Activated CD4-positive, alpha-beta memory T cell treated with anti-CD3 and anti-CD28 coated beads for 36 hours (primary cell): ENCODE results near the gene ARHGDIA. TPM values are rescaled to one million over a fixed set of nuclear protein-coding genes. Genes with fewer than 3 reads are reported as not detected.

Experiments
- CTCF ChIA-PET: fragments of 350-600 bp; sonication (Branson Sonifier 250); formaldehyde crosslinking; loops from one replicate; lab custom pipeline; 2021; ENCODE audit warnings: antibody characterized with exemption, inconsistent platforms; lab: Charles Lee
- POLR2A ChIA-PET: fragments of 350-600 bp; sonication (Branson Sonifier 250); formaldehyde crosslinking; loops from one replicate; lab custom pipeline; 2021; ENCODE audit warnings: antibody characterized with exemption; lab: Charles Lee
- DNase-seq: peaks from one replicate; pipeline ENCODE4 v3.0.0-alpha.2; 2020
- H3K27ac Mint-ChIP-seq: one replicate; pipeline ENCODE4 v1.8.0; 2021; ENCODE audit warnings: mixed read lengths
- H3K27me3 Mint-ChIP-seq: one replicate; pipeline ENCODE4 v1.8.0; 2021; ENCODE audit warnings: mixed read lengths
- H3K36me3 Mint-ChIP-seq: one replicate; pipeline ENCODE4 v1.8.0; 2021; ENCODE audit warnings: mixed read lengths
- H3K4me1 Mint-ChIP-seq: one replicate; pipeline ENCODE4 v1.8.0; 2021; ENCODE audit warnings: low read depth, mixed read lengths
- H3K4me3 Mint-ChIP-seq: one replicate; pipeline ENCODE4 v1.8.0; 2021; ENCODE audit warnings: mild to moderate bottlenecking, mixed read lengths
- H3K9me3 Mint-ChIP-seq: one replicate; pipeline ENCODE4 v1.8.0; 2021; ENCODE audit warnings: mixed read lengths
- intact Hi-C: fragments of 100-400 bp; cut with micrococcal nuclease; formaldehyde crosslinking; loops from one replicate; pipeline ENCODE4 v1.15.1; 2023
- total RNA-seq, 2 experiments: library from RNA; stranded (reverse); gene quantifications; one replicate each; pipeline ENCODE4 v1.2.3, GENCODE V29; 2021

ARHGDIA gene
- total RNA-seq, 2 experiments from 2014 or later = 526 to 531 TPM

GRCh38 chr17:81833160-81833920 lies 37.8 kb downstream of the ARHGDIA start, which contains the start of gene MCRIP1:
MCRIP1 (minus strand) TSS chr17:81833291; CDS start chr17:81824506, 8,785 bp downstream.
- ChIA-PET CTCF (interaction anchor here (0.6 to 1.5 kb wide), 3 partner anchors 15 to 190 kb away, joined by 3 to 4 read pairs (median 4); partner anchors contain the start of genes CENPX and LRRC45), POLR2A (interaction anchor here (0.8 to 2.7 kb wide), 11 partner anchors 18 to 167 kb away, joined by 3 to 14 read pairs (median 5); partner anchors contain the start of genes ARL16, CCDC137, HGS and MAFG)
- no peaks in the 10 kb centered on the region for H3K9me3 Mint-ChIP-seq
- H3K27me3 Mint-ChIP-seq = no peaks in the 10 kb centered on the region
- peaks cover 6% of the 10 kb centered on the region for H3K36me3 Mint-ChIP-seq
- H3K27ac Mint-ChIP-seq = peak within 1 kb of the TSS; percentile 96
- intact Hi-C loops = loop anchor here (1.0 to 5.0 kb wide), 2 partner anchors 27 to 39 kb away; partner anchors contain the start of genes ARHGDIA and P4HB
- H3K4me3 Mint-ChIP-seq = peak within 1 kb of the TSS; percentile 97
- H3K4me1 Mint-ChIP-seq = peaks cover 20% of the 10 kb centered on the region
- DNase-seq = peak; percentile 97

DNA sequence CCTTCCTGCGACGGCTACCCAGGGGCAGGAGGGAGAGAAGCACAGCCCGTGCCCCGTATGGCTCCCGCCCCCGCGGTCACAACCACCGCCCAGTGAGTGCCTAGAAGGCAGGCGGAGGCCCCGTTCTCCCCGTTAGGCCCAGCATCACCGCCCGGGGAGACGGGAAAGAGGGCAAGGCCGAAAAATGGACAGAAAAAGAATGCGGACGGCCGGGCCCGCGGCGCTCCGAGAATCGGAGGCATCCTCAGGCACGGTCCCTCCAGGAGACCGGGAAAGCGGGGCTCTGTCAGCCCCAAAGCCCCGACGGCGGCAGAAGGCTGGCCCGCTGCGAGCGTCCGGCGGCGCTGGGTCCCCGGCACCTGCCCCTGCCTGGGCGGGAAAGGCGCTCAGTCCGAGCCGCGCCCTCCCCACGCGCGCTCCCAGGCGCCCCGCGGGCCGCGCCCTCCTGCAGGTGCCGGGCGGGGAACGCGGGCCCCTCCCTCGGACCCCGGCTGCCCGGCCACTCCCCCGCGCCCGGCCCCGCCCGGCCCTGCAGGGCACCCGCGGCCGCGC lies 38.5 kb downstream of the ARHGDIA start:
- H3K27me3 Mint-ChIP-seq = no peaks in the 10 kb centered on the region
- no peaks in the 10 kb centered on the region for H3K9me3 Mint-ChIP-seq
- H3K4me3 Mint-ChIP-seq = peak overlapping the region; percentile 97
- DNase-seq = peak; percentile 69
- intact Hi-C loops = loop anchor here (1.0 to 5.0 kb wide), 2 partner anchors 28 to 40 kb away; partner anchors contain the start of genes ARHGDIA and P4HB
- ChIA-PET CTCF (interaction anchor here (1.0 to 1.5 kb wide), 2 partner anchors 37 to 98 kb away, joined by 3 to 4 read pairs; no protein-coding TSS in a partner anchor), POLR2A (interaction anchor here (1.1 to 2.7 kb wide), 9 partner anchors 26 to 167 kb away, joined by 3 to 14 read pairs (median 5); partner anchors contain the start of genes ARL16, CCDC137, HGS and MAFG)
- peaks cover 6% of the 10 kb centered on the region for H3K36me3 Mint-ChIP-seq
- H3K27ac Mint-ChIP-seq = peak overlapping the region; percentile 96
- H3K4me1 Mint-ChIP-seq = peaks cover 21% of the 10 kb centered on the region

DNA sequence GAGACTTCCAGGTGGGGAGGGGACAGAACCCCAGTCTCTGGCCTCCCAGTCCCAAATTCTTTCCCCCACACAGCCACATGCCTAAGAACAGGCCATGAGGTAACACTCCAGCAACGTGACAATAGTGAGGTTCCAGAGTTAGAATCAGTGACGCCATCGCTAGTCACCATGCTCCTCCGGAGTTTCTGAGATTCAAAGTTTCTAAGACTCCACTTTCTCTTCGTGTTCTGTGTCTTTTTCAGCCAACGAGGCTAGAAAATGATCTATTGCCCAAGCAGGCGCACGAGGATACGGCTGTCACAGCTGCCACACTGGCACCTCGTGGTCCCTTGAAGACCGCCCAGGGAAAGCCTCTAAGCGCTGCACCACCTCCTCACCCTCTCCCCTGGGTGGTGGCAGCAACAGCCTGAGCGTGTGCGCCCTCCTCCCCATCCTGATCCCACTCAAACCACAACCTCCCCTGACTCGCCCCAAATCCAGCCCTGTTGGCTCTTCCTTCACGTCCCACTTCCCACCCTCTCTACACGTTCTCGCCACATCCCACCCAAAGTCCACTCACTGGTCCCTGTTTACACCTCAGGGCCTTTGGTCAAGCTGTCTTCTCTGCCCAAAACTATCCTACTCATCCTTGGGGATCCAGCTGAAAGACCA lies 39.1 kb downstream of the ARHGDIA start:
- POLR2A ChIA-PET = interaction anchor here (0.5 to 2.7 kb wide), 5 partner anchors 16 to 166 kb away, joined by 3 to 14 read pairs (median 6); partner anchors contain the start of genes ARL16, CCDC137, HGS and OXLD1
- intact Hi-C loops = loop anchor here (5.0 kb wide), 1 partner anchor 40 kb away; the partner anchor contains the start of gene ARHGDIA
- CTCF ChIA-PET = interaction anchor here (1.0 kb wide), 2 partner anchors 37 to 102 kb away, joined by 3 read pairs; no protein-coding TSS in a partner anchor
- peak; percentile 75 for DNase-seq
- H3K9me3 Mint-ChIP-seq = no peaks in the 10 kb centered on the region
- peak overlapping the region; percentile 97 for H3K4me3 Mint-ChIP-seq
- peak overlapping the region; percentile 96 for H3K27ac Mint-ChIP-seq
- peaks cover 21% of the 10 kb centered on the region for H3K4me1 Mint-ChIP-seq
- peaks cover 6% of the 10 kb centered on the region for H3K36me3 Mint-ChIP-seq
- no peaks in the 10 kb centered on the region for H3K27me3 Mint-ChIP-seq

DNA sequence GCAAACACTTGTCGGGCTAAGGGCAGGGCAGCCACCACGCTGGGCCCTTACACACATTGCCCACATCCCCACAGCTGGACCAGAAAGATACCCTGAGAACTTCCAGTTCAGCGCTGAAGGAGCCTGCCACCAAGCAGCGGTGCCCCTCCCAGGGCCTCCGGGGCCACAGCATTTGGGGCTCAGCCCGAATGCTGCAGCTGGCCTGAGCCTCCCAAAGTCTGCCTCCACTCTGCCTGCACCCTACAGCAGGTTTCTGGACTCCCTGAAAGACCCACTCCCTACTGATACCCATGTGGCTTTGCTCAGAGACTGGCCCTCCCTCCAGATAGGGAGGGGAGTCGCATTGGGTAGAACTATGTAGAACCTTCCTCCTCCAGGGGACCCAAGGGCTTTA lies 39.6 kb downstream of the ARHGDIA start:
- CTCF ChIA-PET = interaction anchor here (1.0 kb wide), 1 partner anchor 101 kb away, joined by 3 read pairs; no protein-coding TSS in a partner anchor
- H3K27me3 Mint-ChIP-seq = no peaks in the 10 kb centered on the region
- peak overlapping the region; percentile 97 for H3K4me3 Mint-ChIP-seq
- H3K36me3 Mint-ChIP-seq = peaks cover 6% of the 10 kb centered on the region
- intact Hi-C loops = loop anchor here (5.0 kb wide), 1 partner anchor 41 kb away; the partner anchor contains the start of gene ARHGDIA
- DNase-seq = peak; percentile 44
- POLR2A ChIA-PET = interaction anchor here (0.5 to 2.7 kb wide), 2 partner anchors 16 to 38 kb away, joined by 3 to 14 read pairs; no protein-coding TSS in a partner anchor
- peaks cover 21% of the 10 kb centered on the region for H3K4me1 Mint-ChIP-seq
- H3K9me3 Mint-ChIP-seq = no peaks in the 10 kb centered on the region
- H3K27ac Mint-ChIP-seq = peak overlapping the region; percentile 96

DNA sequence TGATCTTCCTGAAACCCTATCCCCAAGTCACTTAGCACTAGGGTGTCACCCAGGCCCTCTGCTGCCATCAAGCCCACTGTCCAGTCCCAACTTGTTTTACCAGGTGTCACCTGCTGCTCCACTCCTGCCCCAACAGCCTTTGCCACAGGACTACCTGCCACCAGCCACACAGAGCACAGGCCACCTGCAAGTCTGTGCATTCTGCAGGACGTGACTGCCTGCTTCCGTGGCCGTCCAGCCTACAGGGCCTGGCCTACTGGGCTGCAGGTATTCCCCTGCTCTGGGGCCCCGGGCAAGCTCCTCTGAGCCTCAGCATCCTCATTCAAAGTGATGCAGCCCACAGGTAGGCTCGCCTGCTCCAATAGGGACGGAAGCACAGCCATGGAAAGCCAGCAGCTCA lies 41.3 kb downstream of the ARHGDIA start:
- Mint-ChIP-seq H3K4me3 (no peak overlapping the region), H3K27ac (no peak overlapping the region), H3K36me3 (peaks cover 6% of the 10 kb centered on the region), H3K27me3 (no peaks in the 10 kb centered on the region), H3K9me3 (no peaks in the 10 kb centered on the region), H3K4me1 (peaks cover 25% of the 10 kb centered on the region)
- DNase-seq = no peak
- POLR2A ChIA-PET = no interaction called here
- CTCF ChIA-PET = no interaction called here
- intact Hi-C loops = loop anchor here (5.0 kb wide), 1 partner anchor 42 kb away; the partner anchor contains the start of gene ARHGDIA

GRCh38 chr17:81828656-81829055 lies 42.5 kb downstream of the ARHGDIA start:
- POLR2A ChIA-PET = no interaction called here
- Mint-ChIP-seq H3K9me3 (no peaks in the 10 kb centered on the region), H3K4me3 (no peak overlapping the region), H3K27ac (no peak overlapping the region), H3K36me3 (peaks cover 7% of the 10 kb centered on the region), H3K4me1 (peaks cover 25% of the 10 kb centered on the region), H3K27me3 (no peaks in the 10 kb centered on the region)
- no peak for DNase-seq
- intact Hi-C loops = no loop called here
- CTCF ChIA-PET = no interaction called here

DNA sequence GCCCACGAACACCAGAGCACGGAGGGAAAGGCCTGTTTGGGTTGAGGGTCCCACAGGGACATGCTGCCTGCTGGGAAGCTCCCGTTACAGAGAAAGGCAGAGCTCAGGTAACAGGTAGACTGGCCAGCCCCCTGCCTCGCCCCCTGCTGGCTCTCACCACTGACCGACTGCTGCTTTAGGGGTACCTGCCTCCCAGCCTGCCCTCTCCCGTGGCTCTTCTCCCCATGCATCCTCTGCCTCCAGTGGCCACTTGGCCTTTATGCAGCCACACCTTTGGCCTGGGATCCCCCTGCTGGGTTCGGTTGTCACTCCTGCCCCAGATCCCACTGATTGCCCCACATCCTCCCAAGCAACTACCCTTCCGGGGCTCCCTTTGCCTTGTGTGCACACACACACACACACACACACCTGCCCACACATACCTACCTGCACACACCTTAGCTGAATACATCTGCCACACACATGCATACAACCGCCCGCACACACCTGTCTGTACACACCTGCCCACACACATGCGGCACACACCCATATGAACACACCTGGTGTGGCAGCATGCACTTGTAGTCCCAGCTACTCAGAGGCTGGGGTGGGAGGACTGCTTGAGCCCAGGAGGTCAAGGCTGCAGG lies 45.2 kb downstream of the ARHGDIA start:
- DNase-seq = no peak
- H3K4me1 Mint-ChIP-seq = peaks cover 12% of the 10 kb centered on the region
- peaks cover 5% of the 10 kb centered on the region for H3K36me3 Mint-ChIP-seq
- H3K9me3 Mint-ChIP-seq = no peaks in the 10 kb centered on the region
- no peaks in the 10 kb centered on the region for H3K27me3 Mint-ChIP-seq
- ChIA-PET POLR2A (no interaction called here), CTCF (interaction anchor here (1.5 kb wide), 1 partner anchor 225 kb away, joined by 3 read pairs; no protein-coding TSS in a partner anchor)
- H3K4me3 Mint-ChIP-seq = no peak overlapping the region
- no peak overlapping the region for H3K27ac Mint-ChIP-seq
- intact Hi-C loops = no loop called here

DNA sequence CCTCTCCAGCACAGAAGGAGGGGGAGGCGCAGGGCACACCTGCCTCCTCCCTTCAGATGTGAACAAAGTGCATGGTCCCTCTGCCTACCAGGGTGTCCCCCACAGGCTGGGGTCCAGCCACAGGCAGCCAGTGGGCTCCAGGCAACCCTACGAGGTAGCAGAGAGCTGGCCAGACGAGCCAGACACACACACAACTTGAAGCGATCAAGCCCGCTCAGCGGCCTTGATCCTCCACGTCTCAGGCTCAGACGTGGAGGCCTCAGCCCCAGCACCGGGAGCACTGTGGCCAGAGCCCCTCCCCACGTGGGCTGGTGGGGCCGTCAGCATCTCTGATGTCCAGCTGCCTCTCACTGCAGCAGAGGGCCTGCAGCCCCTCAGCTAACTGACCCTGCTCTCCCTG lies 46.5 kb downstream of the ARHGDIA start:
- H3K4me3 Mint-ChIP-seq = no peak overlapping the region
- H3K27ac Mint-ChIP-seq = no peak overlapping the region
- DNase-seq = no peak
- intact Hi-C loops = no loop called here
- peaks cover 5% of the 10 kb centered on the region for H3K36me3 Mint-ChIP-seq
- H3K27me3 Mint-ChIP-seq = no peaks in the 10 kb centered on the region
- CTCF ChIA-PET = no interaction called here
- H3K9me3 Mint-ChIP-seq = no peaks in the 10 kb centered on the region
- peaks cover 7% of the 10 kb centered on the region for H3K4me1 Mint-ChIP-seq
- POLR2A ChIA-PET = no interaction called here

DNA sequence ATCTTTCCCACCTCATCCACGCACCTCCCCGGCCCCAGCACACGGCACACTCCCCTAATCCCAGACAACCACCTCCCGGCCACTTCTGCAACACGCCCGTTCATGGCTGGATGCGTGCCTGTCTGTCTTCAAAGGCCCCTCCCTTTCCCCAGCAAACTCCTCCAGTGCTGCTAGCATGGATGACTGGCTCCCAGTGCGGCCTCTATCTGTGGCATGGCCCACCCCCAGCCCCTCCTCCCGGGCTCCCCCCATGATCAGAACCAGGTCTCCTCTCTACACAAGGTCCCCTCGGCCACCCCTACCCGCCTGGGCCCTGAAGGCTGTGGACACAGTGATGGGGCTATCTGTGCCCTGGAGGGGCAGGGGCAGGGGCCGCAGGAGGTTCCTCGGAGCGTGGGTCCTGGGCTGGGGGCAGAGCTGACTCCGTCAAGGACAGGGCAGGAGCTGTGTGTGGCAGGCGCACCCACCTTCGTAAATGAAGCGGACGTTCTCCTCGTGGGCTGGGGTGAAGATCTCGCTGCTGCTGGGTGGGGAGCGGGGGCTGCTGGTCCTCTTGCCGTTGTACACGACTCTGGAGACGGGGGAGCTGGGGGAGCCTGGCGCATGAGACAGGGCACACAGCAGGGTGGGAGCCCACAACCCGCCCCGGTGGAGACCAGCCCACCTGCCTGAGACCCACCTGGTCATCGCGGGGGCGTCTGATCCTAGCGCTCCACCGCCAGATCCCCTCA lies 47.2 kb downstream of the ARHGDIA start:
- Mint-ChIP-seq H3K4me3 (no peak overlapping the region), H3K27me3 (no peaks in the 10 kb centered on the region), H3K27ac (no peak overlapping the region), H3K36me3 (peaks cover 5% of the 10 kb centered on the region), H3K4me1 (peaks cover 7% of the 10 kb centered on the region), H3K9me3 (no peaks in the 10 kb centered on the region)
- DNase-seq = no peak
- intact Hi-C loops = no loop called here
- ChIA-PET CTCF (no interaction called here), POLR2A (no interaction called here)

DNA sequence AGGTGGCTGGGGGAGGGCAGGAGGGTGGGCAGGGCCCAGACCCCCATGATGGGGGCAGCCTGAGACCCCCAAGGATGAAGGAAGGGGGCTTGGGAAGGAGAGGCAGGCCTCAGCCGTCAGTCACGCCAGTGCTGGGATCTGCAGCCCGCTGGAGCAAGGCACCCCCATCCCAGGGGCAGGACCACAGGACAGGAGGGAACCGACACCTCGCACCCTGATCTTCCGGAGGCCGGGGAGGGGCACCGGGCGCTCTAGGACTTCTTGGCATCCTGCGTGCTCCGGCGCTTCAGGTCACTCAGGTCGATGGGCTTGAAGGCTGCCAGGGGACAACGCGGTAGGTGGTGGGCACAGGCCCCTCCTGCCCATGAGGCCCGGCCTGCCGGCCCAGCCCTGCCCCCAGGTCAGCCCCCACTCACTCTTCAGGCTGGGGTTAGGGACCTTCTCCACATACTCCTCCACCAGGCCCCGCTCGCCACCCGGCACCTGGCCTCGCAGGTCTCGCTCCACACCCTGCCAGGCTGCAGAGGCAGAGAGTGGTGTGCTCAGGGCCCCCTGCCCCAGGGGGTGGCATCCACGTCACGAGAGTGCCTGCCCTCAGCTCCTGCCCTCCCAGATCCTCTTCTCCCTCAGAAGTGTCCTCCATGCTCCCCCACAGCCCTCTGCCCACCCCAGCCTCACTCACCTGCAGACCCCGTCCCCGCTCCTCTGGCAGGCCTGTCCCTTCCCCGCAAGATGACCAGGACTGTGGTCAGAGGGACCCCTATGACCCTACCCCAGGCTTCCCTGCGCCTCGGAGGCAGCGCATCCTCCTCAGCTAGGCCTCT lies 47.9 kb downstream of the ARHGDIA start:
- intact Hi-C loops = no loop called here
- no peak for DNase-seq
- no peaks in the 10 kb centered on the region for H3K27me3 Mint-ChIP-seq
- H3K36me3 Mint-ChIP-seq = peaks cover 5% of the 10 kb centered on the region
- CTCF ChIA-PET = no interaction called here
- POLR2A ChIA-PET = no interaction called here
- no peak overlapping the region for H3K4me3 Mint-ChIP-seq
- H3K9me3 Mint-ChIP-seq = no peaks in the 10 kb centered on the region
- peaks cover 4% of the 10 kb centered on the region for H3K4me1 Mint-ChIP-seq
- H3K27ac Mint-ChIP-seq = no peak overlapping the region
